K562 (cell line): Measurements from ENCODE around the gene TUBB2A. TPM values are rescaled to one million over a fixed set of nuclear protein-coding genes. Genes with fewer than 3 reads are reported as not detected.
A peak's percentile ranks its signal among the peaks of the same experiment; 100 is the strongest.

ENCODE experiments used
- CHCHD3 ChIP-seq: fragments of 250-450 bp; sonication (Bioruptor Pico); IDR thresholded peaks from 2 replicates; pipeline ENCODE4 v2.1.2; 2022; ENCODE audit warnings: mild to moderate bottlenecking
- CREM ChIP-seq: IDR thresholded peaks from 2 replicates; pipeline ENCODE4 v1.6.1; 2014; ENCODE audit warnings: antibody characterized with exemption, low read depth
- DEAF1 ChIP-seq: fragments of 450-650 bp; formaldehyde crosslinking; IDR thresholded peaks from 2 replicates; pipeline ENCODE4 v1.4.0; 2020; ENCODE audit warnings: mild to moderate bottlenecking, moderate library complexity
- ERF ChIP-seq: fragments of 450-650 bp; formaldehyde crosslinking; IDR thresholded peaks from 2 replicates; pipeline ENCODE4 v1.4.0; 2020; ENCODE audit warnings: mild to moderate bottlenecking, mixed read lengths
- GMEB1 ChIP-seq: fragments of 250-450 bp; sonication (Bioruptor Pico); IDR thresholded peaks from 2 replicates; pipeline ENCODE4 v1.4.0; 2020; ENCODE audit warnings: mild to moderate bottlenecking
- MCM2 ChIP-seq: fragments of 450-650 bp; IDR thresholded peaks from 2 replicates; pipeline ENCODE4 v1.6.1; 2017; ENCODE audit warnings: low read depth, mild to moderate bottlenecking
- MTA2 ChIP-seq: fragments of 450-650 bp; IDR thresholded peaks from 2 replicates; pipeline ENCODE4 v1.6.1; 2016; ENCODE audit warnings: low read depth
- PHF21A ChIP-seq: fragments of 450-650 bp; IDR thresholded peaks from 2 replicates; pipeline ENCODE4 v1.6.1; 2017; ENCODE audit warnings: low read depth, borderline replicate concordance
- RAD51 ChIP-seq: fragments of 450-650 bp; IDR thresholded peaks from 2 replicates; pipeline ENCODE4 v1.7.1; 2016; ENCODE audit warnings: low read depth, mild to moderate bottlenecking, borderline replicate concordance
- RBM15 ChIP-seq: fragments of 200-400 bp; formaldehyde crosslinking; IDR thresholded peaks from 2 replicates; pipeline ENCODE4 v1.6.1; 2018; ENCODE audit warnings: mild to moderate bottlenecking, low read length, moderate library complexity; ENCODE audit not compliant: insufficient read depth
- RFX7 ChIP-seq: fragments of 250-450 bp; sonication (Bioruptor Pico); IDR thresholded peaks from 2 replicates; pipeline ENCODE4 v1.5.1; 2021; ENCODE audit warnings: mild to moderate bottlenecking
- SNRNP70 ChIP-seq: fragments of 200-400 bp; formaldehyde crosslinking; optimal IDR thresholded peaks from 2 replicates; pipeline ENCODE3; 2017; ENCODE audit warnings: low read depth, low read length
- SRSF9 ChIP-seq: fragments of 200-400 bp; formaldehyde crosslinking; IDR thresholded peaks from 2 replicates; pipeline ENCODE4 v1.6.1; 2017; ENCODE audit warnings: low read depth, low read length, borderline replicate concordance
- TBL1XR1 ChIP-seq, 2 experiments: IDR thresholded peaks; 2 replicates each; pipeline ENCODE4 v1.6.1; 2012; ENCODE audit warnings: improper control_type of control experiment in 2 of 2, low read length in 2 of 2, mild to moderate bottlenecking in 1 of 2
- TCF7 ChIP-seq: sonication (generic); IDR thresholded peaks from 2 replicates; pipeline ENCODE4 v1.6.1; 2016; ENCODE audit warnings: antibody characterized with exemption, borderline replicate concordance
- THAP12 ChIP-seq: fragments of 250-450 bp; sonication (Bioruptor Pico); IDR thresholded peaks from 2 replicates; pipeline ENCODE4 v1.9.0; 2021; ENCODE audit warnings: mild to moderate bottlenecking, inconsistent platforms
- ZBED1 ChIP-seq: IDR thresholded peaks from 2 replicates; pipeline ENCODE4 v1.6.1; 2014
- ZNF124 ChIP-seq: sonication (generic); formaldehyde crosslinking; IDR thresholded peaks from 2 replicates; pipeline ENCODE4 v1.8.1; 2022; ENCODE audit warnings: missing genetic modification reagents
- ZNF507 ChIP-seq: conservative IDR thresholded peaks from 2 replicates; pipeline ENCODE4 v1.6.1; 2017; ENCODE audit warnings: missing genetic modification characterization, missing compliant biosample characterization
- ZNF518B ChIP-seq: fragments of 250-450 bp; sonication (Bioruptor Pico); IDR thresholded peaks from 2 replicates; pipeline ENCODE4 v1.5.0; 2021; ENCODE audit warnings: mild to moderate bottlenecking, moderate library complexity
- ZNF76 ChIP-seq: fragments of 250-450 bp; sonication (Bioruptor Pico); IDR thresholded peaks from 2 replicates; pipeline ENCODE4 v1.4.0; 2020; ENCODE audit warnings: mild to moderate bottlenecking, moderate library complexity, borderline replicate concordance
- polyA plus RNA-seq, 8 experiments: library from polyadenylated mRNA; depleted of rRNA in 4 of 8; stranded (reverse) in 5 of 8; unstranded in 3 of 8; fragments of >200 nt; fragmentation: Nextera tagmentation in 2 of 8; fragmentation: Illumina TruSeq in 1 of 8; extraction: Ambion mirVana in 2 of 8; extraction: Trizol in 1 of 8; gene quantifications; 2 replicates each; pipeline versions ENCODE4 v1.2.1 to v1.2.3, GENCODE V29; 2011 to 2014; ENCODE audit warnings: inconsistent platforms in 1 of 8, missing spikeins in 1 of 8
- total RNA-seq, 7 experiments: library from RNA; depleted of rRNA in 6 of 7; stranded (reverse); fragments of >200 nt in 6 of 7; fragmentation: Illumina TruSeq in 2 of 7; extraction: Trizol in 2 of 7; gene quantifications; 2 replicates each; pipeline versions ENCODE4 v1.2.1 to v1.2.3, GENCODE V29; 2011 to 2021; ENCODE audit warnings: low replicate concordance in 1 of 7

Gene TUBB2A
- total and polyA plus RNA-seq, 9 of the 15 experiments (the other 6 are each of a cell fraction or from before 2014, with no cell fraction given) = 3.6 to 92.1 (median 45.6) TPM

- TF ChIP-seq ZNF518B (CRISPR knock-in tag) (no peak), GMEB1 (CRISPR knock-in tag) (0 out of 2 replicates have a peak, but pooled peaks have one; percentile 38), TBL1XR1 (IDR thresholded peaks at IDR 0.05; ENCODE audit: low read length in 2 of 2) (no peak; a peak in 1 of 4 replicates), ZBED1 (peak; percentile 88), ERF (CRISPR knock-in tag) (peak; percentile 34; the same call in 1 of the 2 replicates), ZNF507 (tag) (no peak), RBM15 (no peak), ZNF76 (CRISPR knock-in tag) (0 out of 2 replicates have a peak, but pooled peaks have one; percentile 7), DEAF1 (no peak), SNRNP70 (no peak), MCM2 (no peak), SRSF9 (no peak), CHCHD3 (CRISPR knock-in tag) (no peak), ZNF124 (no peak), MTA2 (no peak), RAD51 (no peak), RFX7 (no peak), CREM (peak; percentile 65), TCF7 (peak; percentile 15; the same call in 1 of the 2 replicates), THAP12 (CRISPR knock-in tag) (peak; percentile 95), PHF21A (no peak)
Observed at GRCh38 chr6:3118353-3119039, 38.8 kb downstream of the TUBB2A start, which contains the start of gene BPHL (continued).
